HepG2 (cell line): ENCODE data around the gene NEMP2. TPM values are rescaled to one million over a fixed set of nuclear protein-coding genes. Genes with fewer than 3 reads are reported as not detected.

Experiments
- CTCF ChIP-seq: sonication (generic); formaldehyde crosslinking; IDR thresholded peaks from 2 replicates; pipeline ENCODE4 v1.5.0; 2020; ENCODE audit warnings: mild to moderate bottlenecking, missing genetic modification reagents, moderate library complexity
- DDIT3 ChIP-seq: sonication (generic); formaldehyde crosslinking; IDR thresholded peaks from 2 replicates; pipeline ENCODE4 v1.4.0; 2020; ENCODE audit warnings: mild to moderate bottlenecking, missing genetic modification reagents
- ETV5 ChIP-seq: IDR thresholded peaks from 2 replicates; pipeline ENCODE4 v1.6.1; 2018; ENCODE audit warnings: missing biosample characterization, missing genetic modification reagents, inconsistent platforms, borderline replicate concordance
- FOXO4 ChIP-seq: sonication (generic); formaldehyde crosslinking; conservative IDR thresholded peaks from 2 replicates; pipeline ENCODE4 v1.8.1; 2023; ENCODE audit warnings: missing genetic modification reagents
- HDAC1 ChIP-seq: sonication (generic); formaldehyde crosslinking; IDR thresholded peaks from 2 replicates; pipeline ENCODE4 v1.5.1; 2020; ENCODE audit warnings: mild to moderate bottlenecking, missing genetic modification reagents
- MYNN ChIP-seq: sonication (generic); formaldehyde crosslinking; IDR thresholded peaks from 2 replicates; pipeline ENCODE4 v1.4.0; 2020; ENCODE audit warnings: mild to moderate bottlenecking, low read depth, missing genetic modification reagents
- NFYC ChIP-seq: IDR thresholded peaks from 2 replicates; pipeline ENCODE4 v1.6.1; 2016; ENCODE audit warnings: missing genetic modification reagents, missing compliant biosample characterization
- RCOR2 ChIP-seq: IDR thresholded peaks from 2 replicates; pipeline ENCODE4 v1.6.1; 2016; ENCODE audit warnings: missing biosample characterization, missing genetic modification reagents
- ZBTB33 ChIP-seq: sonication (generic); formaldehyde crosslinking; IDR thresholded peaks from 2 replicates; pipeline ENCODE4 v1.4.0; 2020; ENCODE audit warnings: missing genetic modification reagents
- ZNF274 ChIP-seq: sonication (generic); formaldehyde crosslinking; IDR thresholded peaks from 2 replicates; pipeline ENCODE4 v1.5.1; 2020; ENCODE audit warnings: mild to moderate bottlenecking, missing genetic modification reagents
- ZNF597 ChIP-seq: sonication (generic); formaldehyde crosslinking; IDR thresholded peaks from 2 replicates; pipeline ENCODE4 v1.5.0; 2020; ENCODE audit warnings: missing genetic modification reagents
- polyA plus RNA-seq, 8 experiments: library from polyadenylated mRNA; depleted of rRNA in 3 of 8; stranded (reverse) in 7 of 8; unstranded in 1 of 8; fragments of >200 nt; fragmentation: Illumina TruSeq in 4 of 8; extraction: Trizol in 4 of 8; gene quantifications; 2 replicates each; pipeline versions ENCODE4 v1.2.1 to v1.2.3, GENCODE V29; 2011 to 2016; ENCODE audit warnings: low read depth in 4 of 8, missing spikeins in 1 of 8, mixed read lengths in 1 of 8; ENCODE audit not compliant: insufficient read depth in 1 of 8
- total RNA-seq, 5 experiments: library from RNA; depleted of rRNA; stranded (reverse); fragments of >200 nt; fragmentation: Illumina TruSeq; extraction: Trizol; gene quantifications; 2 replicates each; pipeline ENCODE4 v1.2.3, GENCODE V29; 2016; ENCODE audit warnings: low read depth in 1 of 5

The NEMP2 gene
- total and polyA plus RNA-seq, 2 of the 13 experiments (the other 11 are each of a cell fraction or from before 2014, with no cell fraction given), result 2.4 to 9.8 TPM

- TF ChIP-seq MYNN (no peak), FOXO4 (0 out of 2 replicates have a peak, but pooled peaks have one; percentile 85), CTCF (no peak), ZNF274 (CRISPR knock-in tag) (no peak), ZNF597 (no peak), HDAC1 (peak; percentile 36; the same call in 1 of the 2 replicates), NFYC (CRISPR knock-in tag) (no peak), DDIT3 (CRISPR knock-in tag) (no peak), ETV5 (CRISPR knock-in tag) (peak; percentile 26; the same call in 1 of the 2 replicates), ZBTB33 (CRISPR knock-in tag) (peak; percentile 48; the same call in 1 of the 2 replicates), RCOR2 (peak; percentile 69; the same call in 1 of the 2 replicates)
These were observed 1.2 kb downstream of the NEMP2 start (continued) for GRCh38 chr2:190533175-190533967.
